Stimulated activated CD4-positive, alpha-beta T cell treated with anti-CD3 and anti-CD28 coated beads, Interleukin-2, amount 100 ng/mL, for 48 hours (primary cell): ENCODE measurements around the gene GMDS.

ENCODE experiments used
- DNase-seq, 2 donors: peaks; one replicate each; pipeline ENCODE4 v3.0.0-alpha.2; 2020

GMDS gene

GRCh38 chr6:1820714-1821113 lies 424.7 kb downstream of the GMDS start:
- no peak for DNase-seq

- DNase-seq: no peak
Observed at GRCh38 chr6:1820165-1820564, 425.2 kb downstream of the GMDS start.

GRCh38 chr6:1819007-1819406 lies 426.4 kb downstream of the GMDS start:
- no peak for DNase-seq

- no peak for DNase-seq
Observed at GRCh38 chr6:1817033-1817761, 428.2 kb downstream of the GMDS start.

GRCh38 chr6:1815827-1816452 lies 429.5 kb downstream of the GMDS start:
- DNase-seq: no peak

GRCh38 chr6:1814279-1814678 lies 431.1 kb downstream of the GMDS start:
- DNase-seq: no peak

- DNase-seq: no peak
Observed at GRCh38 chr6:1812487-1812886, 432.9 kb downstream of the GMDS start.

GRCh38 chr6:1812034-1812433 lies 433.4 kb downstream of the GMDS start:
- no peak for DNase-seq

GRCh38 chr6:1810880-1811279 lies 434.5 kb downstream of the GMDS start:
- no peak for DNase-seq

GRCh38 chr6:1809291-1809988 lies 436.0 kb downstream of the GMDS start:
- no peak for DNase-seq

- DNase-seq: no peak
Observed at GRCh38 chr6:1806935-1807334, 438.5 kb downstream of the GMDS start.

- no peak for DNase-seq
Observed at GRCh38 chr6:1802491-1803395, 442.7 kb downstream of the GMDS start.

GRCh38 chr6:1801401-1801800 lies 444.0 kb downstream of the GMDS start:
- no peak for DNase-seq

GRCh38 chr6:1800845-1801244 lies 444.6 kb downstream of the GMDS start:
- DNase-seq: no peak

GRCh38 chr6:1798965-1799325 lies 446.5 kb downstream of the GMDS start:
- no peak for DNase-seq

GRCh38 chr6:1798303-1798964 lies 447.0 kb downstream of the GMDS start:
- DNase-seq: no peak

- DNase-seq: no peak
Observed at GRCh38 chr6:1797801-1798200, 447.6 kb downstream of the GMDS start.

GRCh38 chr6:1796706-1797529 lies 448.5 kb downstream of the GMDS start:
- no peak for DNase-seq

- no peak for DNase-seq
Observed at GRCh38 chr6:1795910-1796309, 449.5 kb downstream of the GMDS start.

- DNase-seq: no peak
Observed at GRCh38 chr6:1792989-1793388, 452.4 kb downstream of the GMDS start.

- no peak for DNase-seq
Observed at GRCh38 chr6:1790684-1791083, 454.7 kb downstream of the GMDS start.

GRCh38 chr6:1789092-1789491 lies 456.3 kb downstream of the GMDS start:
- DNase-seq: no peak
